Suppressor macrophage (primary cell): ENCODE results near the gene RAB40C.

Source experiments
- DNase-seq, 4 experiments: peaks; one replicate each; pipeline ENCODE4 v3.0.0-alpha.2; 2020 to 2022

Gene RAB40C

GRCh38 chr16:559411-560203 lies 30.3 kb upstream of the RAB40C start:
- no peak for DNase-seq

GRCh38 chr16:560204-560700 lies 29.6 kb upstream of the RAB40C start, which contains the start of gene PRR35:
Gene PRR35, plus strand, starts transcription at chr16:560394. Its CDS starts 2,901 bp downstream, at chr16:563295.
- no peak for DNase-seq

DNA sequence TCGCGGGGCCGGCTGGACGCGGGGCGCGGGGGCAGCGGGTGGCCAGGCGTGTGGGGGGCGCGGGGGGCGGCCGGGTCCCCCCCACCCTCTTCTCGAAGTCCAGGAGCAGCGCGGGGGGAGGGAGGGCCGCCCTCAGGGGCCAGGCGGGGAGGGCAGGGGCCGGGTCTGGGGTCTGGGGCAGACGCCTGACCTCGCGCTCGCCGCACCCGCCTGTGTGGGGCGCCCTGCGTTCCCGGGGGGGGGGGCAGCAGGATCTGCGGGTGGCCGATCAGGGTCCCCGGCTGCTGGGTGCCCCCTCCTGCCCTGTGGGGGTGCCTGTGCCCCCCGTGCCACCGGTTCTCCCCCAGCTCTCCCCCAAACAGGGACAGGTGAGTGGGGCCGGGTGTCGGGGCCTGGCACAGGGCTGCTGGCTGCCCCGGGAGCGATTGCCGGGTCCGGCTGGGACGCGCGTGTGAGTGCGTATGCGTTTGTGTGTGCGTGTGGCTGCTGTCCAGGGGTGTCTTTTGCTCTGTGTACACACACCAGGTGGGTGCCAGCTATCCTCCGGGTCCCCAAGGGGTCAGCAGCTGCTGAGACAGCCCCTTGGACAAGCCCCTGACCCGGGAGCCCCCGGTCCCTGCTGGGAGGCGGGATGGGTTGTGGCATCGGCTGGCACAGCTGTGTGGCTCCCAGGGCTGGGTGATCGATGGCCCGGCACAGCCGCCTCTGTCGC lies 29.0 kb upstream of the RAB40C start:
- DNase-seq: no peak

GRCh38 chr16:561413-561794 lies 28.5 kb upstream of the RAB40C start:
- DNase-seq: no peak

DNA sequence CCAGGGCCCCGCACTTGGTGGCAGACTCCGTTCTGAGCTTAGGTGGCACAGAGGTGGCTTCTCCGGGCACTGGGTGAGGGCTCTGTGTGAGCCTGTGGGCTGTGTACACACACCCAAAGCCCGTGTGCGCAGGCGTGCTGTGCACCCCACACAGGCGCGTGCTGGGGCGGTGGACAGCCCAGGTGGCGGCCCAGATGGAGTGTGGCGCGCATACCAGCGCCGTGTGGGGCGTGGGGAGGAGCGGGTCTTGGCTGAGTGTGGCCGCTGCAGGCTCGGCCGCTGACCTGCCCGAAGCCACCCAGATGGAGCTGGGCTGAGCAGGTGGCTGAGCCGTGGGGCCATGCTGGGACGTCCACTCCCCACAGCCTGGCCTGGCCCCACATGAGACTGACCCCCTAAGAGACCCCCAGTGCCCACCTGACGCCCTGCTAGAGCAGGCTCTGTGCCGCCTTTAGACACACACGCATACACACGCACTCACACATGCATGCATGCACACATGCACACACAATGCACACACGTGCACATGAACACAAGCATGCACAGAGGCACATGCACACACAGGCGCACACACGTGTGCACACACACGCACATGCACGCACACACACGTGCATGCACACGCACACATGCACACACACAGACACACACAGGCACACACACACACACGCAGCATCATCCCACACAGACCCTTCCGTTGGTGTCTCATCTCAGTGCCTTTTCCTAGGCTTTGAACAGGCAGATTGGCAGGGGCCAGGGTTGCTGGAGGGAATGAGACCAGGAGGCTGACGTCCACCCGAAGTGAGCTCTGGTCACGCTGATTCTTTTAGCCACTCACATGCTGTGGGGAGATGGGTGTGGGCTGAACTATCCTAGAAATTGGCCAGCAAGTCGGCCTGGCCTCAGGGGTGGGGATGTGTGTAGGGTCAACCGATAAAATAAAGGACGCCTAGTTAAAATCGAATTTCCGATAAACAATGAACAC lies 27.6 kb upstream of the RAB40C start:
- no peak for DNase-seq

DNA sequence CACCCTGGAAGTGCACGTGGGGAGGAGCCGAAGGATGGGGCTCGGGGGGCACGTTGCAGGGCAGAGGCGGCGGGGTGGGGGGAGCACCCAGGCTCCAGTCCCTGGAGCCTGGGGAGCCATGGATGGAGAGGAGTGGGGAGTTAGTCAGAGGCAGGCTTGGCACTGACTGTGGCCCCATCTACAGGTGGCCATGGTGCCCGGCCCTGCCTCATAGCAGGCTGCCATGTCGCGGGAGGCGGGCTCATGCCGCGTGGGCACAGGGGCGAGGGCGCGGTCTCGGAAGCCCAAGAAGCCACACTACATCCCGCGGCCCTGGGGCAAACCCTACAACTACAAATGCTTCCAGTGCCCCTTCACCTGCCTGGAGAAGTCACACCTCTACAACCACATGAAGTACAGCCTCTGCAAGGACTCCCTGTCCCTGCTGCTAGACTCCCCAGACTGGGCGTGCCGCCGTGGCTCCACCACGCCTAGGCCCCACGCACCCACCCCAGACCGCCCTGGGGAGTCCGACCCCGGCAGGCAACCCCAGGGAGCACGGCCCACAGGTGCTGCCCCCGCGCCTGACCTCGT lies 26.7 kb upstream of the RAB40C start:
- no peak for DNase-seq

- no peak for DNase-seq
Measured at GRCh38 chr16:564690-565418, 25.0 kb upstream of the RAB40C start.

DNA sequence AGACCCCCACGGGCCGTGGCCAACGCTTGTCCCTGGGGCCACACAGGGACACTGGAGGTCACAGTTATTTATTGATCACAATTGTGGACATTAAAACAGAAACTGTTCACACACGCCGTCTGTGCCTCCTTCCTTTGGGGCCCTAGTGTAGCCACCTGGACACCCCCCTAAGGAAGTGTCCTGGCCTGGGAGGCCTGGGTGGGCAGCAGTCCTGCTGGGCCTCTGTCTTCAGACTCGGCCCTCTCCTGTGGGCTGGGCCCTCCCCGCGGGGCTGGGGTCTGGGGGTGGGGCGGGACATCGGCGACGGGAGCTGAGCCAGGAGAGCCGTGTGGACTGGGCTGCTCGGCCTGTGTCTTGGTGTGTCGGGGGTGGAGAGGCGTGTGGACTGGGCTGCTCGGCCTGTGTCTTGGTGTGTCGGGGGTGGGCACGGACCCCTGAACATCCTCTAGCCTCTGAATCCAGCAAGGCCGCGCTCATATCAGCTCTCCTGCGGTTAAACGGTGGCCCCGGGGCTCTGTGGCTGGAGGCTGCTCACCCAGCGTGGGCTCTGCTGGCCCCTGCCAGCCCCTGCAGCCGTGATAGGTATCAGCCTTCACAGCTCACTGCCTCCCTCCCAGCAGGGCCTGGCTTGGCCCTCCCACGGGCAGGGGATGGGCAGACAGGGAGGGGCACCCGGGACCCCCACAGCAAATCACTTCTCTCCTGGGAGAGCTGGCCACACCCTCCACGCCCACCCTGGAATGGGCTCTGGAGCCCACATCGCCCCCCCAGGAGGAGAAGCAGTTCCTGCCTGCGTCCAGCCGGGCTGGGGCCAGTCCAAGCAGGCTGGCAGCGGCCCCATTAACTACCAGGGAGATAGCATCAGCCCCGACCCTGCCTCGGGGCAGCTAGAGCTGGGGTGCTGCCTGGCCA lies 24.2 kb upstream of the RAB40C start:
- DNase-seq: no peak

- DNase-seq: peak; percentile 54 to 77 (median 64)
Measured at GRCh38 chr16:566475-567372, 23.1 kb upstream of the RAB40C start, which contains the start of gene NHLRC4. Gene NHLRC4, plus strand, starts transcription at chr16:567005. Its CDS starts 1,043 bp downstream, at chr16:568048.

- no peak for DNase-seq
Measured at GRCh38 chr16:567373-568256, 22.3 kb upstream of the RAB40C start.

GRCh38 chr16:568401-569258 lies 21.2 kb upstream of the RAB40C start:
- no peak for DNase-seq

DNA sequence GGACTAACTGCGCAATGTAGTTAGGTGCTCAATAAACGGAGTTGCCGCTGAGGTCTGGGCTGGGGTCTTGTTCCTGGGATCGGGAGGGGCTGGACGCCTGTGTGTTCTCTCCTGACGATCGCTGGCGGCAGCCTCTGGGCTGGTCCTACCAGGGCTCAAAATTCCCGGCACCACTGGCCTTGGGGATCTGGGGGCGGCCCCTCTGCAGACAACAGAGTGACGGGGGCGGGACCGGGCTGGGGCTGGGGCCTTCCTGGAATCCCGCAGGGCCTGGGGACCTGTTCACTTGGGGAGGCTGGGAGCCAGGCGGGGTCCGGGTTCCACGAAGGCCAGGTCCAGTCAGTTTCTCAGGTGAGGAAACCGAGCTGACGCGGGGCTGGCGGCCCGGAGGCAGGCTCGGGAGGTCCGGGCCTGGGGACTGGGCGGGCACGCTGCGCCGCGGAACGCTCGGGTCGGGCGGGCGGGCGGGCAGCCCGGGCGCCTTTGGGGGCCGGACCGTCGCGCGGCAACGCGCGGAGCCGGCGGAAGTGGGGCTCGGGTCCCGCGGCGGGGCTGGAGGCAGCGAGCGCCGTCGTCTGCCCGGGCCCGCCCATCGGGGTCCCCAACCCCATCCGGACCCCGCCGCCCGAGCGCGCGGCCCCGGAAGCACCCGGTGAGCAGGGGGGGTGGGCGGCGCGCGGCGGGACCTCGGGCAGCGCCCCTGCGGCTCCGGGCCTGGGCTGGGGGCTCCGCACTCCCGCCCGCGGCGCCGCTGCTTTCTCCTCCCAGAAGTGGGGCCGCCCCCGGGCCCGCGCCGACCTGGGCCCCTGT lies 20.2 kb upstream of the RAB40C start, which contains the start of gene PIGQ:
Gene PIGQ, plus strand, starts transcription at position 524 of the 810 bp plus-strand sequence. CDS start 4,107 bp downstream, outside the sequence.
- peak; percentile 60 to 87 (median 75) for DNase-seq

DNA sequence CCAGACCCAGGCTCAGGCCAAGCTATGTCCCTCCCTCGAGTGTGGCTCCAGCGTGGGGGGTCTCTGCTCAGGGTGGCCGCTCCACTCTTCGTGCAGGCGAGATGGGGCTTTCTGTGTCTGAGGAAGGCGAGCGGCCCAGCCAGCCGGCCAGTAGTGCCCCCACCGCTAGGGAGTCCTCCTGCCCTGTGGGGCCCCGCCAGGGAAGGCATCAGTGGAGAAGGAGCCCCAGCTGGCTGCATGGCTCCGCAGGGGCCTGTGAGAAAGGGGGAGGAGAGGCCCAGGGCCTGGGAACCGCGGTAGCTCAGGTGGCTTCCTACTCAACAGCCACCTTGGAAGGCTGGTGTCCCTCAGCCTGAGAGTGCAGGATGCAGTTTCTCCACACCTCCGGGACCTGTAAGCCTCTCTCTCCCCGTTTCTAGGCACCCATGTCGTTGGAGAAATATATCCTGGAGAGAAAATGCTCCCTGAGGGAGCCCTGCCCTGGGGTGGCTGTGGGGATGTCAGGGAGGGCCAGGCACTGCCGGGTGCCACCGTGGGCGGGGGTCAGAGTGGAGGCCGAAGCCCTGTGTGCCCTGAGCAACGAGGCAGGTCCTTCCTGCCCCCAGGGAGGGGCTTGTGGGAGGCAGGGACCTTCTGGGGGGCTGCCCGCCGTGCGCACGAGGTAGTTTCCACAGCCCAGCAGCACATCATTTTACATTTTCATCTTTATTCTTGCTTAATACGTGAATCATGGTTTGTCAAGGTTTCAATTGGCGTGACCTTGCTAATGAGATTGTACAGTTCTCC lies 16.8 kb upstream of the RAB40C start:
- no peak for DNase-seq

- DNase-seq: no peak
Measured at GRCh38 chr16:574021-574760, 15.7 kb upstream of the RAB40C start.
